Suppressor macrophage (primary cell): ENCODE measurements around the gene MYO1E.
A peak's percentile ranks its signal among the peaks of the same experiment; 100 is the strongest.
"Not testable (repeated sequence)": the region's sequence is repeated elsewhere in the genome, so short reads cannot be mapped to it uniquely, and the experiment has no call there.

Experiments used
- DNase-seq, 4 experiments: peaks; one replicate each; pipeline ENCODE4 v3.0.0-alpha.2; 2020 to 2022

Gene MYO1E

DNA sequence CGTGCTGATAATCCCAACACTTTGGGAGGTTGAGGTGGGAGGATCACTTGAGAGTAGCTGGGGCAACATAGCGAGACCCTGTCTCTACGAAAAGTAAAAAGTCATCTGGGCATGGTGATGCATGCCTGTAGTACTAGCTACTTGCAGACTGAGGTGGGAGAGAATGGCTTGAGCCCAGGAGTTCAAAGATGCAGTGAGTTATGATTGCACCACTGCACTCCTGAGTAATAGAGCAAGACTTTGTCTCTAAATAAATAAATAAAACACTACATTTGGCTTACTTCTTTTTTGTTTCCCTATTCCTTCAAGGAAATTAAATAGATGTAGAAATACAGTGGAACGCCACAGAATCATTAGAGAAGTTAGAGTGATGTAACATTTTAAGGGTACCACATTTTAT, 186.2 kb downstream of the MYO1E start:
- peak in 2 of 4 experiments; percentile 36 to 47 for DNase-seq

DNA sequence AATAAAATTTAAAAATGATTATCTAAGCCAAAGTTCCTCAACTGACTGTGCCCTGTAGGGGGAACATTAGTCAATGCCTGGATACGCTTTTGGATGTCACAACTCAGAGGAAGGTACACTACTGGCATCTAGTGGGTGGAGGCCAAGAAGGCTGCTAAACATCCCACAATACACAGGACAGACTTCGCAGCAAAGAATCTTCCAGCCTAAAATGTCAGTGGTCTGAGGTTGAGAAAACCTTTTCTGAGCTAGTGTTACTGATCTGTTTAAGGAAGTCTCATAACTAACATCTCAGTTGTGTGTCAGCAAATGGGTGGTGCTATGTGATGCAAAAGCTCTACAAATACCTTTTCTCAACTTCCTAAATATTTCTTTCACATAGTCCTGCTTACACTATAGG, 186.9 kb downstream of the MYO1E start:
- DNase-seq = peak; percentile 76 to 92 (median 82)

DNA sequence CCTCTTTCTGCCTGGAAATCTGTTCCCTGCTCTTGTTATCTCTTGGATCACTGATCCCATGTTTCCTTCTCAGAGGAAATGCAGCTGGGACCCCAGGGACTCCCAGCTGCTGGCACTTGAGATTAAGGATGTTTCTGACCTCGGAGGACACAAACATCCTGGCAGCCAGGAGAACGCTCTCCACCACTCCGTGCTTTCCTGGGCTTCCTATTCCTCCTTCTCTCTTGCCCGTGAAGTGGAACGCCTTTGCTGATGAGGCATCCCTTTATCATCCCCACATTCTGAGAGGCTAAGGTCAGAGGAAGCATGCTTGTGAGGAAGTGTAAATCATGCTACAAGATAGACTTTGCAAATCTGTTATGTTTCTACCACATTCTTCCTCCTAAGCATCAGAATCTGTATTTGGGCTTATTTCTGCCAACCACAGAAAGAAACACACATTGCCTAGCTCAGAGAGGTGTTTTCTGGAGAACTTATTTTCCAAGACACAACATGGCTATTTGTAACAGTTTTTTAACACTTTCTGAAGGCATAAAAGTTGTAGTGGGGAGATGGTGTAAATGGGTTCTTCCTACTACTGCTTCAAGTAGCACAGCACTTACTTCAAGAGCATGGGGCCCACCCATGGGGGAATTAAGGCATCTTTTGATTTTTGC, 191.6 kb downstream of the MYO1E start:
- peak; percentile 63 to 84 (median 72) for DNase-seq

DNA sequence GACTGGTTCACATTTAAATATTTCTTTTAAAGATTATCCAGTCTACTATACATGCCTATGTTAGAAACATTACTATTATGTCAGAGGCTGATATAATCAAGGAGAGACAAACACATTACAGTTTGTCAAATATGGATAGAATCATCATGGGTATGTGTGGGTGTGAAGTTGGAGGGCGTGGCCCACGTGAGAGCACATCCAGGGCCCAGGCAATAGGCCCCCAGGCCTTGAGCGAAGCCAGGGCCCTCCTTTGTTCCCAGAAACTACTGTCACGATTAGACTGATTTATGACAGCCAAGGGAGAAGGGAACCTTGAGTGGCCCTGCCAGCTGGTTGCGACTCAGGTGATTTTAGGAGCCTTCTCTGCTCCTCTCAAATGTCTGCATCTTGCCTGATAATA, 193.0 kb downstream of the MYO1E start:
- peak in 3 of 4 experiments; percentile 37 to 41 (median 38) for DNase-seq

DNA sequence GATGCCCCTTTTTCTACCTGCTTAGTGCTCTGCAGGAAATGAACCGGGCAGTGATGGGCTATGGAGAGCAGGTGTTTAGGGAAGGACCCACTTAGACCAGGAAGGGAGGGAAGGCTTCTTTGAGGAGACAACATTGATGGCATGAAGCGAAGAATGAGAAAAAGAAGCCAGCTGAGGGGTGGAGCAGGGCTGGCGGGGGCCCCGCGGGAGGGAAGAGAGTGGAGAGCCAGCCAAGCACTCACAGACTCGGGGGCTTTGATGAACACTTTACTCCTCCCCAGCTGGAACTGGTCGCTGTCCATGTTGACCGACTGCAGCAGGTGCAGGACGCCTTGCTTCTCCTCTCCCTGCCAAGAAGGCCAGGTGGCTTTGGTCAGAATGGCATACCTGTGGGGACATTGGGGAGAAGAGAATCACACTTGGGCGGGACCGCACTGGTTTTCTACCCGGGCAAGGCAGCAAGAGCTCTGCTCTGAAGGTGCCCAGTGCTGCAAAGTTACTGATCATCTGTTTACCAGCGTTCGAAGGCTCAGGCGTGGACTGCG, 194.4 kb downstream of the MYO1E start:
- DNase-seq = no peak

DNA sequence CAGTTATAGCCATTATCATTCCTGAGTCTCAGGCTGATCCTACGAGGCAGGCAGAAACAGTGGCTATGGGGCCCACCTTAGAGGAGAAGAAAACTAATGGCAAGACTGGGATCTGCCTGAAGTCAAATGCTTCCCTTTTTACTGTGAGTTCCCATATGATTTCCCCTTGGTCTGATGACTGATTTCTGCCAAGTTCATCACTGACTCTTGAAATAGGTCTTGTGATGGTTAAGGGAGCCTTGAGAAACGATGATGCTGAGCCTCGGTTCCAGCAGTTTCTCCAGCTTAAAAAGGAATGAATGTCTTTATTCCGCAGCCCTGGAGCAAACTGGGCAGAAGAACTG, 195.4 kb downstream of the MYO1E start:
- peak; percentile 87 to 97 (median 92) for DNase-seq

DNA sequence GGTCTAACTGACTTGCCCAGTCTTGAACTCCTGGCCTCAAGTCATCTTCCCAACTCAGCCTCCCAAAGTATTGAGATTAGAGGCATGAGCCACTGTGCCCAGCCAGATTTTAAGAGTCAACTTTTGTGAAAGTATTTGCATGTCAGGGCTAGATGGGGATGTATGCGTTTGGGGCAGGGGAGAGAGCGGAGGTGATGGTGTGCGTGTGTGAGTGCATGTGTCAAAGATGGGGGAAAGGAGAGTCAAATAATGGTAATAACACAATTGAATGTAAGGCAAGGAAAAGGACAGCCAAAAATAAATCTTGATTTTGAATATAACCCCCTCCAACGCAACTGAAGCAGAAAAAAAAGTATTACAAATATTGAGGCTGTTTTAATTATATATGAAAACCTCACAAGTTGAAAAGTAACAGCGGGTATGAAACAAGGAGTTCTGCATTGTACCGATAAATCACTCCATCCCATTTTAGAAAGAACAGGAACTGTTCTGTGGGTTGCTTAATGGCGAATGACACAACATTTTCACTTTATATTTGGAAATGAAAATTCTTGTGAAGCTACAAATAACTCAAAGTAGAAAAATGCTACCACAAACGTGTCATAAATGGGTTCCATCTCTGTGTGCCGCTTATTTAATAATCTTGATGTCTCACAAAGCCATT, 195.9 kb downstream of the MYO1E start:
- peak in 2 of 4 experiments; percentile 85 to 86 for DNase-seq

DNA sequence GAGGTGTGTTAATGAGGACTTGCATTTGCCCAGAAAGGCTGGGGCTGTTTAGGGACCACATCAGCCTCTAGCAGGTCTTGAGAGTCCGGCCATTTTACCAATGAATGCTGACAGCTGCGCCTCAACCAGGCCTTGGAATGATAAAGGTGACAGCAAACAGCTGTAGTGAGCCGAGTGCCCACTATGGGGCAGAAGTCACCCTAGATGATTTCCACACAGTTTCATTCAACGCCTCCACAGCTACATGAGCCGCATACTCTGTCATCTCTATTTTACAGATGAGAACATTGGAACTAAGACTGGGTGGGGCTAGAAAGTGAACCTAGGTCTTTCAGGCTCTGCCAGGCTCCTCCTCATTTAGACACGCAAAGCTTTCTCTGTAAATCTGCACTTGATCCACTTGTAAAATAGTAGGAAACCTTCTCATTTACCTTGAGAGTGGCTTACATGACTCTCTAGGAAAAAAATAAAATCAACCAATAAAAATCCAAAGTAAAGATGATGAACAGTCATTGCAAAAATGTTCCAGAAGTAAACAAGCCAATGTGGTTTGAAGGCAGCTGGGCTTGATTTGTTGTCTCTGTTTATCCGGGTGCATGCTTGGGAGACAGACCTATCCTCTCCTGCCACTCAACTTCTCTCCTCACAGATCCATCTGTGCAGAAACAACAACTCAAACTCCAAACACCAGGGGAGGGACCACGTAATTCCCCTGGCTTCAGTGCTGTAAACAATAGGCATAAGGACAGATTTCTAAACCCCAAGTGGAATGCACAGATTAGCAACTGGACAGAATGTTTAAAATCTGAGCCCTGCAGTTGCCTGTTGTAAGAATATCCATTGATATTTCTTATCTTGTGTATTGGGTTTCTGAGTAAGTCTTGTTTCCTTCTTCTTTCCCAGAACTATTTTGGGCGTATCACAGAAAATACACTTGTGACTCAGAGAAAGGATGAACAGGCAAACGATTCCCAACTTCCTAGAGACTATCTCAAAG, 197.5 kb downstream of the MYO1E start:
- DNase-seq = peak; percentile 83 to 92 (median 88)

DNA sequence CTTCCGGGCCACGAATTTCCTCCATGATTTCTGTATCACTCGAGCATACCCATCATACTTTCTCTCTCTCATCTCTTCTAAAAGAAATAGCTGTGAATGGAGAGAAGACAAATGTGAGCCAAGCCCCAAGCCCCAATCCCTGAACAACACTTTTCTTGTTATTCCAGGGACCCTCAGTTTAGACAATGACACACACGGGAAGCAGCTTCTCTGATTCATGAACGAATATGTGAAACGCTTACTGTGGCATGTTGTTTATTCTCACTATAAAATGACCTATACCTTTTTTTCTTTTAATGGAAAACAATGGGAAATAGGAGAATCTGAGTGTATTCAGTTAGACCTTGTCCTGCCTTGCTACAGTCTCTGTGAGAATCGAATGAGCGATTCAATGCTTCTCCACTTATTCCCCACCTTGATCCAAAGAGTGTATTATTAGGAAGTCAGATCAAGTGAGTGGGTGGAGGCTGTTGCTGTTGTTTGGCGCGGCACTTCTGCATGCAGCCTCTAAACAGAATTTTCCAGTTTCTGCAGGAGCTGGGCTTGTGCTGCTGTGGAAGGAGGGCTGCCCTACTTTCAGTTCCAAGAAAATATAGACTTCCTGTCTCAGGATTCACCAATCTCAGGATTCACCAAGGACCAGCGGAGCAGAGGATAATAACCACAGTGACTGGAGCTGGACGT, 198.4 kb downstream of the MYO1E start:
- peak; percentile 46 to 76 (median 68) for DNase-seq

DNA sequence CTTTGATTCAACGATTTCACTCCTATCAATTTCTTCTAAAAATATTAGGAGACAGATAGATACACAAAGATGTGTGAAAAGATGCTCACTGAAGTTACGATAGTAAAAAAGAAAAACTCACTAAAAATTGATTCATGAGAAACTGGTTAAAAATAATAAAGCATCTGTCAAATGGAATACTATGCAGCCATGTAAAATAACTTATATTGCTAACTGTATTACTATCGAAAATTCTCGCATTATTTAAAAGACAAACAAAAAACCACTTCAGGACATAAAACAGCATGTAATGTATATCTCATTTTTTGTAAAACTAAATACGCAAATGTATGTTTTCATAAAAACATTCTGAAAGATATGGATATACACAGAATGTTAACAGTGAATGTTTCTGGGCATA, 199.5 kb downstream of the MYO1E start:
- DNase-seq = no peak

DNA sequence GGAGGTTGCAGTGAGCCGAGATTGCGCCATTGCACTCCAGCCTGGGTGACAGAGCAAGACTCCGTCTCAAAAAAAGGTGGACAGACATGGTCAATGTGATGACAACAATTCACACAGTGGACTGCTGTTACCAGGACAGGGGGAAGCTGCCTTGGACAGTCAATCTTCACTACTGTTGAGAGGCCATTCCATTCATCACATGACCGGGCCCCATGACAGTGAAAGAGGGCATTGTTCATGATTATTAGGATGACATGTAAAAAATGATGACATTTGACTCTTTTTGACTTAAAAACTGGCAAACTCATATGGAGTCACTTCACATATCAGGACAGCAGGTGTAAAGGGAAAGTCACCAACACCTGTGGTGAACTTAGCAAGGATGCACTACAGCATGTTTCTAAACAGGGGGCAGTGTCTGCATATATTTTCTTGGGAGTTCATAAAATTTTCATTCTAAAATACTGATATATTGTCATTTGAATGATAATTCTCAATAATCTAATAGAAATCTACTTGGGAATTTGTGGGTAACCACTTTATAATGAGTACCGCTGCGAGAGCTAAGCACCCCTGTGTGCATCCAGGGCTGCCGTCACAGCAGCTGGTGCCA, 200.3 kb downstream of the MYO1E start:
- DNase-seq = no peak

DNA sequence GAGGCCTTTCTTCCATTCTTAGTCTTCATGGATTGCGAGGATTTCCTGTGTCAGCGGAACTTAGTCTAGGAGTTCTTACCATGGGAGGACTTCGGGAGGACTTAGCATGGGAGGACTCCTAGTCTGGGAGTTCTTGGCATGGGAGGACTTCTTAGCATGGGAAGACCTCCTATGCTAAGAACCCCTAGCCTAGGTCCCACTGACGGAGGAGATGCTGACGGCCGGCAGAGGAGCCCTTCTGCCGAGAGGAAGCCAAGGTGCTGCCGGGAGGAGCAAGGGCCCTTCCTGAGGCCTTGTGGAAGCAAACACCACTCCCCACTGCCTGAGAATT, 201.6 kb downstream of the MYO1E start:
- DNase-seq = no peak

DNA sequence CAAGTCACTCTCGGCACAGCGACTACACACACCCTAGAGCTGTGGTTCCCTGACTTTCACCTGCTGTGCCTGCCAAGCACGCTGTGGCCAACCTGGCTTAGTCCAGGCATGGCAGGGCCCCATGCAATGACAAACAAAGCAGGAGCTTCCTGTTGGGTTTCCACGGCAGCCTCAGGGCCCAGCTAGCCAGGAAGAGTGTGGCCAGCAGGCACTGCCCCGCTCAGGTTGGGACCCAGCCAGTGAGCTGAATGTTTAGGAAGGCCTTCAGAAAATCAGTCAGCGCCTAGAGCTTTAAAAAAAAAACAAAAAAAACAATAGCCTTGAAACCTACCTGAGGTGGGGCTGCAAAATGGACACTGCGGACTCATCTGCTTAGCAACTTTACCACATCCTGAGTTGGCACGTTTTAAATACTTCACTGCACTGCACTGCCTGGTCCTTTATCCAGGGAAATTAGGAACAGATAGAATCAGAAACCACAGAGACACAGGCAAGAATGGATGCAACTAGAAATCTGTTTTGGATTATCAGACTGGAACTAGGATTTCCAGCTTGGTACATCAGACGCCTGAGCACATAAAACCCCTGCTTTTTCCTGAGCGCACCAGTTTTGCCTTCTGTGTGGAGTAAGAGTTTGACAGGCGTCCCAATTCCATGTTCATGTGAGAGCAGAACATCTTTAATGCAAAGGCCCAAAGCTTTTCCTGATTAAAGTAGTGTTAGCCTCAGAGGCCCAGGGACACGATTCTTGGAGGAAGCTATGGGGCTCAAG, 202.2 kb downstream of the MYO1E start:
- DNase-seq = peak in 3 of 4 experiments; percentile 22 to 35 (median 27)

DNA sequence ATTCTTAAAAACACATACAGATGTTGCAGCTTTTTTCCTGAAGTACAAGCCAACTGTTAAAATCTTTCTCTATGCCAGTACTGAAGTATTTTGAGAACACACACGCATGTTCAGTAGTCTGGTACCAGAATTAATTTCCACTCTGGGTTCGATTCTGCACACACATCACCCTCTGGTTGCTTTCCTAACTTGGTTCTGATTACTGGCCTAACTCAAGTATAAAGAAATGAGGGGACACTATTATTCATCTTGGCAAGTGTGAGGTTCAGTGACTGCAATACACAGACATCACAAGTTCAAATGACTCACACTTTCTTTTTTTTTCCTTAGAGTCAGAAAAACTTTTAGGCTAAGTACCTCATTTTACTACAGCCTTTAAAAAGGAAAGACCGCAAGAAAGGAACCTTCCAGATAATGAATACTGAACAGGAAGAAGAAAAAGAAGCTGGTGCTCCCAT, 203.4 kb downstream of the MYO1E start:
- peak; percentile 45 to 95 (median 78) for DNase-seq

DNA sequence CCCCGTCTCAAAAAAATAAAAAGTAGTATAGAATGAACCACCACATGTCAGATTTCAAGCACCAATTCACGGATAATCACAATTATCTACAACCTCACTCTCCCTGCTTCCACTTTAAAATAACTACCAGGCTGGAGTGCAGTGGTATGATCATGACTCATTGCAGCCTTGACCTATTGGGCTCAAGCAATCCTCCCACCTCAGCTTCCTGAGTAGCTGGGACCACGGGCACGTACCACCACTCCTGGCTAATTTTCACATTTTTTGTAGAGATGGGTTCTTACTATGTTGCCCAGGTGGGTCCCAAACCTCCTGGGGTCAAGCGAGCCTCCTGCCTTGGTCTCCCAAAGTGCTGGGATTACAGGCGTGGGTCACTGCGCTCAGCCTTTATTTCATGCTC, 204.1 kb downstream of the MYO1E start:
- peak; percentile 52 to 80 (median 78) for DNase-seq

DNA sequence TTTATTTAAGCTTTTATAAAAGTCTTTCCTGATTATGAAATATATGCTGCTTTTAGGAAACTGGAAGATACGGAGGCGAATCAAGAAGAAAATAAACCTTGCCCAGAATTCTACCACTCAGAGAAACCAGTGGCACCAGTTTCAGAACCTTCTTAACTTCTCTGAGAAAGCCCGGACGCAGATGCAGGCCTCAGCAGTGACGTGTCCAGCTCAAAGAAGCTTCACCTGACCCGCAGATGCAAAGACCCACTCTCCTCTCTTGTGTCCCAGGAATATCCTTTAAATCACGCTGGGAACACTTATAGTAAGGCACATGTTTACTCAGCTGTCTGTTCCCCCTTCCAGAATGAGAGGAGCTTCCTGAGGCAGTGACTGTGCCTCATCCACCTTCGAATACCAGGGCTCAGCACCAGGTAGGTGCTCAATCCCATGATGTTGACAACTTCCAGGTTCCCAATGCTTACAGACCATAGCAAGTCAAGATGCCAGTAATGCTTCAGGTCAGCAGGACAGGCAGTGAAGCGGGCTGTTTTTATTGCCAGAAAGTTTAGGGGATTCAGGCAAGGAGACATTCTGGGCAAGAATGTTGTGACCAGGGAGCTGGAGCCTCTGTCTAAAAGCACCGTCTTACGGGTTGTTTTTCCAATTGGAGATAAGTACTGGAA, 205.9 kb downstream of the MYO1E start:
- no peak for DNase-seq

DNA sequence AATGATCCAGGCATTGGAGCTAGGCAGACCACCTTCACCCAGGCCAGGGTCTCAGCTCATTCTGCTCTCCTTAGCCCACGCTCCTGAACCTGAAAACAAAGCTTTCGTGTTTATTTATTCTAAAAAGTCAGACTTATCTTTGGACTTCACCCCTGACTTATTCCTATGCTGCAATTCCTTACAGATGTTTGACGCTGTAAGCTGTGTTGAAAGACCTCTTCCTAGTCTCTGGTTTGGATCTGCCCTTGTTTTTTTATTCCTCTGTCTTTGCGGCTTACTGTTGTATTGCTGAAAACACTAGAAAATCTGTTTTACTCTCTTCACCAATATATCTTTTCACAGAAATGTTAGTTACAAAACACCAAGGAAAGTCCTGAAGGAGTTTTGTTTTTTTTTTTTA, 206.5 kb downstream of the MYO1E start:
- peak in 2 of 4 experiments; percentile 25 to 35 for DNase-seq

DNA sequence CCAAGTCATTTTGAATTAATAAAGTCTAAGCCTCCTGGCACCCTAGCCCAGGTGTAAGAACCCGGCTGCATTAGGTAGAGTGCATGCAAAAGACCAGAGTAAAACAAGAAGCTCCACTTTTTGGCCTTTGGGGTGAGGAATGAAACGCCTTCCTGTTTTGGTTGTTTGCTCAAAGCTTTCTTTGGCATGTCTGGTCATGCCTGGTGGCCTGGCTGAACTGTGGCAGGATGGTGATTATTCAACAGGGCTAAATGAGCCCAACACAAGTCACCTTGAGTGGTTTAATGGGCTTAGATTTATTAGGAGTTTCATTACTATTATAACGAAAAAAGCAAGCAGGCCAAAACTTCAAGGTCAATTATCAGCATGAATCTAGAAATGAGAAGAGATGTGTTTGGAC, 206.9 kb downstream of the MYO1E start:
- peak; percentile 44 to 56 (median 48) for DNase-seq

DNA sequence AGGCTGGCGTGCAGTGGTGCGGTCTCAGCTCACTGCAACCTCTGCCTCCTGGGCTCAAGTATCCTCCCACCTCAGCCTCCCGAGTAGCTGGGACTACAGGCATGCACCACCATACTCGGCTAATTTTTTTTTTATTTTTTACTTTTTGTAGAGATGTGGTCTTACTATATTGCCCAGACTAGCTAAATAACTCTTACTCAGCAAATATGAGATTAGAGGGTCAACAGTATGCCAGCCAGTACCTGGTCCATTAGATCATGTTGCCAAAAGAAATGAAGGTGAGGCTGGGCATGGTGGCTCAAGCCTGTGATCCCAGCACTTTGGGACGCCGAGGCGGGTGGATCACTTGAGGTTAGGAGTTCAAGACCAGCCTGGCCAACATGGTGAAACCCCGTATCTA, 210.6 kb downstream of the MYO1E start:
- DNase-seq = not testable (repeated sequence)

DNA sequence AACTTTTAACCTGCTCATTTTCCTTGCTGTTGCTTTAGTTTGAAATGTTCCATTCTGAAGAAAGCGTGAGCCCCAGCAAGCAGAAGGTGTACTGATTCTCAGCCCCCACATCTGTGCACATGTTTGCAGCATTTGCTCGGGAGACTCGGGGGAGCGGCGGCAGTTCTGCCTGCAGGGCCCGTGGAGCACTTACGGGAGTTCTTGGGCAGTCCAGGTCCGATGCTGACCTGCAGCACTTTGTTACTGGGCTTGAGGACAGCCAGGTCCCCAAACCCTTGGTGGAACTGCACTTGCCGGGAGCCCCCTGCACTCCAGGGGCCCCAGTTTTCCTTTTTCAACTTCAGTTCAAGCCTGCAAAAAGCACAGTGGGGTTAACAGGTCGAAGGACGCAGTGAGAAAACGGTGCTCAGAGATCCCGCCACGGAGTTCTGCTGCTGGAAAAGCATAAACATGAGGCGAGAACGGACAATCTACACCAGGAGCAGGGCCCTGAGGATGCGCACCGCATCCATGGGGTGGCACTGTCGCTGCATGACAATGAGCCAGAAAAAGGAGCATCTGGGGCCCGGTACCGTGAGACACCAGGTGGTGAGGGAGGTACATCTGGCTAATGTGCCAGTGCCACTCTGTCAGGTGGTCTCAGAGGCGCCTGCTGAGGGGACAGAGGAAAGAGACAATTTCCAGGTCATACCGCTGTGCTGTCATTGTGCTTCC, 211.6 kb downstream of the MYO1E start:
- DNase-seq = peak in 2 of 4 experiments; percentile 39 to 55
